PFSK-1 (cell line): Measurements from ENCODE around the gene MYO7B.

Source experiments
- POLR2AphosphoS5 ChIP-seq: IDR thresholded peaks from 2 replicates; pipeline ENCODE4 v1.6.1; 2012; ENCODE audit warnings: low read depth, mild to moderate bottlenecking, control low read depth, low read length, moderate library complexity
- REST ChIP-seq, 2 experiments: IDR thresholded peaks; 2 replicates each; pipeline versions ENCODE4 v1.6.1 to v1.8.0; 2011 to 2012; ENCODE audit warnings: low read depth in 2 of 2, low read length in 2 of 2, control low read depth in 1 of 2, inconsistent platforms in 1 of 2, mild to moderate bottlenecking in 1 of 2, moderate library complexity in 1 of 2; ENCODE audit not compliant: insufficient read depth in 1 of 2
- SIN3A ChIP-seq: IDR thresholded peaks from 2 replicates; pipeline ENCODE4 v1.6.1; 2012; ENCODE audit warnings: mild to moderate bottlenecking, low read length, moderate library complexity, borderline replicate concordance; ENCODE audit not compliant: insufficient read depth
- TAF1 ChIP-seq: IDR thresholded peaks from 2 replicates; pipeline ENCODE4 v1.6.1; 2012; ENCODE audit warnings: low read length, control low read depth, borderline replicate concordance; ENCODE audit not compliant: insufficient read depth

GRCh38 chr2:127590386-127591190, 55.1 kb downstream of the MYO7B start:
- TF ChIP-seq POLR2AphosphoS5 (no peak), REST (IDR thresholded peaks at IDR 0.05; ENCODE audit: insufficient read depth in 1 of 2, low read depth in 2 of 2, low read length in 2 of 2) (no peak), TAF1 (no peak), SIN3A (no peak)
